GM19455 (cell line): ENCODE measurements around the gene TNFSF4.

Experiments
- ATAC-seq: cut with Tn5 transposase; IDR thresholded peaks from one replicate; pipeline ENCODE4 v1.9.1; 2021; ENCODE audit not compliant: unreplicated experiment

The TNFSF4 gene

GRCh38 chr1:173210716-173211231 lies 3.6 kb upstream of the TNFSF4 start:
- ATAC-seq = no peak

- ATAC-seq = no peak
These were observed 3.2 kb upstream of the TNFSF4 start for GRCh38 chr1:173210283-173210682.

- no peak for ATAC-seq
These were observed 1.7 kb upstream of the TNFSF4 start for GRCh38 chr1:173208868-173209267.

- no peak for ATAC-seq
These were observed 1.0 kb upstream of the TNFSF4 start for GRCh38 chr1:173208146-173208545.

GRCh38 chr1:173205146-173206051 lies 1.7 kb downstream of the TNFSF4 start:
- ATAC-seq = no peak

- ATAC-seq = no peak
These were observed 2.4 kb downstream of the TNFSF4 start for GRCh38 chr1:173204693-173205092.

- ATAC-seq = no peak
These were observed 4.5 kb downstream of the TNFSF4 start for GRCh38 chr1:173202424-173203145.

GRCh38 chr1:173201969-173202368 lies 5.2 kb downstream of the TNFSF4 start:
- ATAC-seq = no peak

GRCh38 chr1:173195596-173196088 lies 11.5 kb downstream of the TNFSF4 start:
- ATAC-seq = no peak

- ATAC-seq = no peak
These were observed 13.5 kb downstream of the TNFSF4 start for GRCh38 chr1:173193639-173194038.

- no peak for ATAC-seq
These were observed 16.0 kb downstream of the TNFSF4 start for GRCh38 chr1:173191011-173191705.

GRCh38 chr1:173190101-173190936 lies 16.8 kb downstream of the TNFSF4 start:
- ATAC-seq = no peak

- no peak for ATAC-seq
These were observed 19.4 kb downstream of the TNFSF4 start for GRCh38 chr1:173187671-173188237.

- no peak for ATAC-seq
These were observed 25.3 kb downstream of the TNFSF4 start for GRCh38 chr1:173181791-173182190.

- ATAC-seq = no peak
These were observed 30.9 kb downstream of the TNFSF4 start for GRCh38 chr1:173176246-173176645.

- no peak for ATAC-seq
These were observed 31.5 kb downstream of the TNFSF4 start for GRCh38 chr1:173175514-173176145.

- no peak for ATAC-seq
These were observed 33.7 kb downstream of the TNFSF4 start for GRCh38 chr1:173173388-173173787.

GRCh38 chr1:173171152-173171551 lies 36.0 kb downstream of the TNFSF4 start:
- no peak for ATAC-seq

GRCh38 chr1:173168941-173169340 lies 38.2 kb downstream of the TNFSF4 start:
- no peak for ATAC-seq
